NCI-H1694 (cell line): ENCODE results near the gene RNGTT.
"Not testable (repeated sequence)": the region's sequence is repeated elsewhere in the genome, so short reads cannot be mapped to it uniquely, and the experiment has no call there.

Source experiments
- DNase-seq: peaks from one replicate; lab custom pipeline; 2025; lab: John Stamatoyannopoulos, UW

The RNGTT gene

GRCh38 chr6:88864359-88865054 is 98.9 kb downstream of the RNGTT start:
- no peak for DNase-seq

- DNase-seq, result no peak
These were observed 103.1 kb downstream of the RNGTT start for GRCh38 chr6:88860310-88860709.

GRCh38 chr6:88858455-88858854 is 105.0 kb downstream of the RNGTT start:
- DNase-seq, result no peak

- DNase-seq, result no peak
These were observed 106.9 kb downstream of the RNGTT start for GRCh38 chr6:88856566-88856965.

GRCh38 chr6:88855541-88856147 is 107.8 kb downstream of the RNGTT start:
- DNase-seq, result peak; percentile 29

GRCh38 chr6:88852775-88853174 is 110.6 kb downstream of the RNGTT start:
- no peak for DNase-seq

- no peak for DNase-seq
These were observed 111.4 kb downstream of the RNGTT start for GRCh38 chr6:88852000-88852399.

GRCh38 chr6:88848870-88849269 is 114.5 kb downstream of the RNGTT start:
- no peak for DNase-seq

- no peak for DNase-seq
These were observed 120.4 kb downstream of the RNGTT start for GRCh38 chr6:88843040-88843439.

- no peak for DNase-seq
These were observed 121.1 kb downstream of the RNGTT start for GRCh38 chr6:88842320-88842719.

GRCh38 chr6:88840796-88841539 is 122.5 kb downstream of the RNGTT start:
- DNase-seq, result no peak

GRCh38 chr6:88840289-88840688 is 123.1 kb downstream of the RNGTT start:
- DNase-seq, result no peak

GRCh38 chr6:88839280-88839679 is 124.1 kb downstream of the RNGTT start:
- no peak for DNase-seq

- DNase-seq, result no peak
These were observed 128.2 kb downstream of the RNGTT start for GRCh38 chr6:88835210-88835609.

- DNase-seq, result not testable (repeated sequence)
These were observed 130.3 kb downstream of the RNGTT start for GRCh38 chr6:88833071-88833470.

GRCh38 chr6:88827599-88827998 is 135.8 kb downstream of the RNGTT start:
- not testable (repeated sequence) for DNase-seq

- DNase-seq, result no peak
These were observed 137.6 kb downstream of the RNGTT start for GRCh38 chr6:88825856-88826255.

GRCh38 chr6:88823998-88824397 is 139.4 kb downstream of the RNGTT start:
- no peak for DNase-seq

GRCh38 chr6:88815491-88815890 is 147.9 kb downstream of the RNGTT start:
- no peak for DNase-seq

- no peak for DNase-seq
These were observed 148.5 kb downstream of the RNGTT start for GRCh38 chr6:88814909-88815308.

- DNase-seq, result no peak
These were observed 150.4 kb downstream of the RNGTT start for GRCh38 chr6:88813045-88813444.

- DNase-seq, result no peak
These were observed 152.7 kb downstream of the RNGTT start for GRCh38 chr6:88810701-88811100.

- no peak for DNase-seq
These were observed 153.3 kb downstream of the RNGTT start for GRCh38 chr6:88810089-88810488.
